HepG2 (cell line): Measurements from ENCODE around the gene FOSB. TPM values are rescaled to one million over a fixed set of nuclear protein-coding genes. Genes with fewer than 3 reads are reported as not detected.
A peak's percentile ranks its signal among the peaks of the same experiment; 100 is the strongest.

ENCODE experiments used
- BORCS8-MEF2B ChIP-seq: sonication (generic); formaldehyde crosslinking; IDR thresholded peaks from 2 replicates; pipeline ENCODE4 v1.8.0; 2022; ENCODE audit warnings: mild to moderate bottlenecking, missing genetic modification reagents
- DPF2 ChIP-seq: sonication (generic); formaldehyde crosslinking; IDR thresholded peaks from 2 replicates; pipeline ENCODE4 v1.4.0; 2020; ENCODE audit warnings: mild to moderate bottlenecking, low read depth, missing genetic modification reagents, borderline replicate concordance
- ELF4 ChIP-seq: sonication (generic); formaldehyde crosslinking; IDR thresholded peaks from 2 replicates; pipeline ENCODE4 v1.5.0; 2020; ENCODE audit warnings: missing genetic modification reagents, mild to moderate bottlenecking, moderate library complexity, borderline replicate concordance
- HOXA9 ChIP-seq: sonication (generic); formaldehyde crosslinking; IDR thresholded peaks from 2 replicates; pipeline ENCODE4 v1.8.1; 2022; ENCODE audit warnings: missing genetic modification reagents, mild to moderate bottlenecking, moderate library complexity, borderline replicate concordance
- MTA1 ChIP-seq: sonication (generic); formaldehyde crosslinking; IDR thresholded peaks from 2 replicates; pipeline ENCODE4 v1.4.0; 2020; ENCODE audit warnings: missing genetic modification reagents, mild to moderate bottlenecking, borderline replicate concordance
- PITX1 ChIP-seq: sonication (generic); formaldehyde crosslinking; IDR thresholded peaks from 2 replicates; pipeline ENCODE4 v1.5.1; 2020; ENCODE audit warnings: mild to moderate bottlenecking, missing genetic modification reagents
- RBM22 ChIP-seq: fragments of 200-400 bp; formaldehyde crosslinking; optimal IDR thresholded peaks from 2 replicates; pipeline ENCODE3; 2017; ENCODE audit warnings: mild to moderate bottlenecking, low read length, moderate library complexity
- SALL1 ChIP-seq: sonication (generic); formaldehyde crosslinking; IDR thresholded peaks from 2 replicates; pipeline ENCODE4 v1.8.0; 2022; ENCODE audit warnings: mild to moderate bottlenecking, missing genetic modification reagents
- SPEN ChIP-seq: sonication (generic); formaldehyde crosslinking; IDR thresholded peaks from 2 replicates; pipeline ENCODE4 v1.5.1; 2020; ENCODE audit warnings: low read depth, mild to moderate bottlenecking, missing genetic modification reagents
- STAG1 ChIP-seq: sonication (generic); formaldehyde crosslinking; IDR thresholded peaks from 2 replicates; pipeline ENCODE4 v1.4.0; 2020; ENCODE audit warnings: missing genetic modification reagents
- ZBTB10 ChIP-seq: sonication (generic); formaldehyde crosslinking; IDR thresholded peaks from 2 replicates; pipeline ENCODE4 v1.4.0; 2020; ENCODE audit warnings: missing genetic modification reagents, borderline replicate concordance
- ZC3H13 ChIP-seq: sonication (generic); formaldehyde crosslinking; IDR thresholded peaks from 2 replicates; pipeline ENCODE4 v1.8.1; 2023; ENCODE audit warnings: mild to moderate bottlenecking, missing genetic modification reagents, moderate library complexity
- ZNF143 ChIP-seq: sonication (generic); formaldehyde crosslinking; IDR thresholded peaks from 2 replicates; pipeline ENCODE4 v1.4.0; 2020; ENCODE audit warnings: missing genetic modification reagents
- ZNF280D ChIP-seq: sonication (generic); formaldehyde crosslinking; IDR thresholded peaks from 2 replicates; pipeline ENCODE4 v1.5.1; 2020; ENCODE audit warnings: mild to moderate bottlenecking, missing genetic modification reagents
- ZNF33A ChIP-seq: sonication (generic); formaldehyde crosslinking; IDR thresholded peaks from 2 replicates; pipeline ENCODE4 v1.5.1; 2020; ENCODE audit warnings: missing genetic modification reagents, mild to moderate bottlenecking, moderate library complexity, borderline replicate concordance
- ZNF34 ChIP-seq: sonication (generic); formaldehyde crosslinking; IDR thresholded peaks from 2 replicates; pipeline ENCODE4 v1.4.0; 2020; ENCODE audit warnings: mild to moderate bottlenecking, missing genetic modification reagents, borderline replicate concordance
- ZNF687 ChIP-seq: sonication (generic); formaldehyde crosslinking; IDR thresholded peaks from 2 replicates; pipeline ENCODE4 v1.5.1; 2020; ENCODE audit warnings: mild to moderate bottlenecking, missing genetic modification reagents, moderate library complexity
- polyA plus RNA-seq, 8 experiments: library from polyadenylated mRNA; depleted of rRNA in 3 of 8; stranded (reverse) in 7 of 8; unstranded in 1 of 8; fragments of >200 nt; fragmentation: Illumina TruSeq in 4 of 8; extraction: Trizol in 4 of 8; gene quantifications; 2 replicates each; pipeline versions ENCODE4 v1.2.1 to v1.2.3, GENCODE V29; 2011 to 2016; ENCODE audit warnings: low read depth in 4 of 8, missing spikeins in 1 of 8, mixed read lengths in 1 of 8; ENCODE audit not compliant: insufficient read depth in 1 of 8
- total RNA-seq, 5 experiments: library from RNA; depleted of rRNA; stranded (reverse); fragments of >200 nt; fragmentation: Illumina TruSeq; extraction: Trizol; gene quantifications; 2 replicates each; pipeline ENCODE4 v1.2.3, GENCODE V29; 2016; ENCODE audit warnings: low read depth in 1 of 5

Gene FOSB
- total and polyA plus RNA-seq, 2 of the 13 experiments (the other 11 are each of a cell fraction or from before 2014, with no cell fraction given): 2.8 to 6.0 TPM

GRCh38 chr19:45455707-45456499 lies 11.9 kb upstream of the FOSB start (continued):
- TF ChIP-seq HOXA9 (CRISPR knock-in tag): no peak
- no peak for TF ChIP-seq ZNF33A (CRISPR knock-in tag)
- TF ChIP-seq ZC3H13 (CRISPR knock-in tag): no peak
- peak; percentile 48; the same call in 1 of the 2 replicates for TF ChIP-seq SPEN
- no peak for TF ChIP-seq STAG1 (CRISPR knock-in tag)
- no peak; the same call in 1 of the 2 replicates for TF ChIP-seq ZNF143 (CRISPR knock-in tag)
- no peak for TF ChIP-seq ZNF34 (CRISPR knock-in tag)
- TF ChIP-seq DPF2: peak; percentile 65
- peak; percentile 91 for TF ChIP-seq ZNF687
- no peak for TF ChIP-seq RBM22
- TF ChIP-seq PITX1: peak; percentile 43; the same call in 1 of the 2 replicates
- peak; percentile 36; the same call in 1 of the 2 replicates for TF ChIP-seq ZNF280D (CRISPR knock-in tag)
- peak; percentile 36; the same call in 1 of the 2 replicates for TF ChIP-seq BORCS8-MEF2B
- peak; percentile 91; the same call in 1 of the 2 replicates for TF ChIP-seq ZBTB10
- peak; percentile 80 for TF ChIP-seq SALL1 (CRISPR knock-in tag)
- TF ChIP-seq MTA1: peak; percentile 83; the same call in 1 of the 2 replicates
- no peak for TF ChIP-seq ELF4 (CRISPR knock-in tag)
